Aorta (tissue), 5 donors: ENCODE results near the gene CCDC137. TPM values are rescaled to one million over a fixed set of nuclear protein-coding genes. Genes with fewer than 3 reads are reported as not detected.
A peak's percentile ranks its signal among the peaks of the same experiment; 100 is the strongest.

Source experiments
- ATAC-seq: fragments of 200-7000 bp; cut with Tn5 transposase; one replicate; pipeline ENCODE4 v1.9.1; 2022; ENCODE audit warnings: moderate library complexity; ENCODE audit not compliant: low FRiP score
- DNase-seq, 2 donors: peaks; one replicate each; pipeline ENCODE4 v3.0.0-alpha.2; 2020
- H3K27ac ChIP-seq, 2 donors: one replicate each; pipeline ENCODE4 v1.5.1; 2013; ENCODE audit warnings: low read length in 2 of 2, mild to moderate bottlenecking in 2 of 2, moderate library complexity in 2 of 2, control low read depth in 1 of 2, inconsistent platforms in 1 of 2, low read depth in 1 of 2
- H3K27me3 ChIP-seq, 2 donors: one replicate each; pipeline ENCODE4 v1.6.1; 2013; ENCODE audit warnings: control low read depth in 1 of 2, low read length in 1 of 2, mild to moderate bottlenecking in 1 of 2, moderate library complexity in 1 of 2; ENCODE audit not compliant: insufficient read depth in 2 of 2, control insufficient read depth in 1 of 2
- H3K36me3 ChIP-seq, 2 donors: one replicate each; pipeline ENCODE4 v1.6.1; 2013; ENCODE audit warnings: control low read depth in 1 of 2, low read length in 1 of 2, mild to moderate bottlenecking in 1 of 2; ENCODE audit not compliant: insufficient read depth in 2 of 2, control insufficient read depth in 1 of 2
- H3K4me1 ChIP-seq, 2 donors: one replicate each; pipeline ENCODE4 v1.6.1; 2013; ENCODE audit warnings: low read length in 2 of 2, control low read depth in 1 of 2, mild to moderate bottlenecking in 1 of 2, moderate library complexity in 1 of 2; ENCODE audit not compliant: insufficient read depth in 2 of 2, control insufficient read depth in 1 of 2
- H3K4me3 ChIP-seq, 2 donors: one replicate each; pipeline ENCODE4 v1.5.1; 2013; ENCODE audit warnings: low read length in 2 of 2, control low read depth in 1 of 2, mild to moderate bottlenecking in 1 of 2
- H3K9me3 ChIP-seq: one replicate; pipeline ENCODE4 v1.6.1; 2013; ENCODE audit warnings: mild to moderate bottlenecking, low read length; ENCODE audit not compliant: control insufficient read depth
- WGBS, 2 donors: extraction: QIAGEN DNeasy Blood & Tissue Kit; methylation state at CpG; one replicate each; pipeline ENCODE4 v1.1.7; 2013; 5-methylcytosine and 5-hydroxymethylcytosine counted together
- intact Hi-C, 2 donors: fragments of 100-400 bp; cut with DNase I; formaldehyde crosslinking; loops; one replicate each; pipeline versions ENCODE4 v1.14.2 to v1.15.0; 2022
- polyA plus RNA-seq, 2 donors: library from polyadenylated mRNA; stranded (reverse); fragments of 200-250 nt; gene quantifications; one replicate each; pipeline ENCODE4 v1.2.3, GENCODE V29; 2013
- total RNA-seq, 2 donors: library from RNA; stranded (reverse); fragmentation: NEBNext Ultra II Directional; extraction: Animal tissue kit (Norgen Biotek cat#: 25700); gene quantifications; one replicate each; pipeline ENCODE4 v1.2.1, GENCODE V29; 2021
- donor health status: healthy with polysubstance abuse.
- donor health status: Bipolar disorder and iron deficiency.
- donor health status: DM: no; HTN: no; CAD: no.
- donor health status: DM: no; HTN: no; CAD: no.
- donor health status: DM: yes; HTN: yes; CAD: no.

The CCDC137 gene
- total and polyA plus RNA-seq, 4 donors: 7.9 to 13.7 (median 13.2) TPM

- H3K36me3 ChIP-seq: no peaks in the 10 kb centered on the region
- no peaks in the 10 kb centered on the region for H3K9me3 ChIP-seq
- H3K27ac ChIP-seq: no peak overlapping the region
- 79 to 89% methylated on average over 25 of the region's 25 CpGs for WGBS, 2 donors
- ATAC-seq (no peak), DNase-seq (no peak)
- intact Hi-C loops: no loop called here
- H3K27me3 ChIP-seq: no peaks in the 10 kb centered on the region
- H3K4me1 ChIP-seq: no peaks in the 10 kb centered on the region
- H3K4me3 ChIP-seq: no peak overlapping the region
Observed at GRCh38 chr17:81707725-81708646, 41.4 kb downstream of the CCDC137 start.

GRCh38 chr17:81708739-81709185 is 42.2 kb downstream of the CCDC137 start:
- Histone ChIP-seq H3K4me3 (no peak overlapping the region), H3K9me3 (no peaks in the 10 kb centered on the region), H3K36me3 (no peaks in the 10 kb centered on the region), H3K27me3 (no peaks in the 10 kb centered on the region), H3K27ac (no peak overlapping the region), H3K4me1 (no peaks in the 10 kb centered on the region)
- ATAC-seq: no peak
- DNase-seq: no peak
- 84 to 85% methylated on average over 17 of the region's 17 CpGs for WGBS, 2 donors
- intact Hi-C loops: no loop called here

DNA sequence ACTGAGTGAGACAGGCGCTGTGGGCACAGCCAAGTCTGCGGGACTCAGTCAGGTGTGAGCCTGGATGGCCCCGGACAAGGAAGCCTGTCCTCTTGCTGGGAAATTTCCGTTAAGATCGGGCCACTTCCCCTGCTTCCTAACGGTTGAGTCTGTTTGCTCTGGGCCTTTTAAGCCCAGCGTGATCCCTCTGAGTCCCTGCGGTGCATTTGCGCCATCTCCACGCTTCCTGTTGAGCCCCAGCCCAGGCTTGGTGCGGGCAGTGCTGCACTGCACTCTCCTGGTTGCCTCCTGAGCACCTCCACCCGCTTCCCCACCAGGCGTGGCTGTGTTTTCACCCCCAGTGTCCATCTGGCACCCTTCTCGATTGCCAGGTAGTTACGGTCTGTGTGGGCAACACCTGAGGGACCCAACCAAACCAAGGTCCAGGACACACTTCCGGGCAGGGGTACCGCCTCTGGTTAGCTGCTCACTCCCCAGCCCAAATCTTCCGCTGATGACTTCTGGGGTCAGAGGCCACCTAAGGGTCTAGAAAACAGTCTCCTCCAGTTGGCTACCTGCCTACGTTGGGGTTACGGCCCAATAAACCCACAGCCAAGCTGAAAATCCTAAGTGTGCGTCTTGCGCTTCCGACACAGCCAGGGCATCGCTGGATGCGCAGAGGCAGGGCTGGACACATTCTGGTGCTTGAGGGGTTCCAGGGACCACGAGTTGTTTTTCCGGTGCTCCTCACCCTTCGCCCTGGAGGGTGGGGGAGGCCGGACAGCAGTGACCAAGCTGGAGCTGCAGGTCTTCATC is 44.2 kb downstream of the CCDC137 start:
- no peak overlapping the region for H3K27ac ChIP-seq
- H3K9me3 ChIP-seq: no peaks in the 10 kb centered on the region
- ATAC-seq (no peak), DNase-seq (no peak)
- H3K27me3 ChIP-seq: no peaks in the 10 kb centered on the region
- H3K36me3 ChIP-seq: no peaks in the 10 kb centered on the region
- H3K4me1 ChIP-seq: no peaks in the 10 kb centered on the region
- intact Hi-C loops: no loop called here
- no peak overlapping the region for H3K4me3 ChIP-seq
- WGBS, 2 donors: 8 to 13% methylated on average over 29 of the region's 29 CpGs

- ATAC-seq (peak; percentile 79), DNase-seq (peak; percentile 79 to 89)
- 1% methylated on average over 61 to 89 of the region's 89 CpGs for WGBS, 2 donors
- Histone ChIP-seq H3K36me3 (no peaks in the 10 kb centered on the region), H3K27ac (no peak within 1 kb of the TSS), H3K9me3 (no peaks in the 10 kb centered on the region), H3K27me3 (no peaks in the 10 kb centered on the region), H3K4me1 (no peaks in the 10 kb centered on the region), H3K4me3 (peak within 1 kb of the TSS; percentile 46 to 60)
- intact Hi-C loops: no loop called here
Observed at GRCh38 chr17:81711814-81712467, 45.4 kb downstream of the CCDC137 start, which contains the start of gene SLC25A10. SLC25A10 (plus strand) TSS chr17:81712284; CDS start chr17:81712427, 143 bp downstream.

- no peaks in the 10 kb centered on the region for H3K9me3 ChIP-seq
- no peaks in the 10 kb centered on the region for H3K27me3 ChIP-seq
- H3K4me3 ChIP-seq: peak overlapping the region; percentile 46 to 60
- DNase-seq (no peak), ATAC-seq (no peak)
- H3K4me1 ChIP-seq: no peaks in the 10 kb centered on the region
- H3K36me3 ChIP-seq: no peaks in the 10 kb centered on the region
- WGBS, 2 donors: 3 to 5% methylated on average over 32 to 41 of the region's 41 CpGs
- H3K27ac ChIP-seq: no peak overlapping the region
- intact Hi-C loops: no loop called here
Observed at GRCh38 chr17:81712468-81713003, 46.0 kb downstream of the CCDC137 start.

DNA sequence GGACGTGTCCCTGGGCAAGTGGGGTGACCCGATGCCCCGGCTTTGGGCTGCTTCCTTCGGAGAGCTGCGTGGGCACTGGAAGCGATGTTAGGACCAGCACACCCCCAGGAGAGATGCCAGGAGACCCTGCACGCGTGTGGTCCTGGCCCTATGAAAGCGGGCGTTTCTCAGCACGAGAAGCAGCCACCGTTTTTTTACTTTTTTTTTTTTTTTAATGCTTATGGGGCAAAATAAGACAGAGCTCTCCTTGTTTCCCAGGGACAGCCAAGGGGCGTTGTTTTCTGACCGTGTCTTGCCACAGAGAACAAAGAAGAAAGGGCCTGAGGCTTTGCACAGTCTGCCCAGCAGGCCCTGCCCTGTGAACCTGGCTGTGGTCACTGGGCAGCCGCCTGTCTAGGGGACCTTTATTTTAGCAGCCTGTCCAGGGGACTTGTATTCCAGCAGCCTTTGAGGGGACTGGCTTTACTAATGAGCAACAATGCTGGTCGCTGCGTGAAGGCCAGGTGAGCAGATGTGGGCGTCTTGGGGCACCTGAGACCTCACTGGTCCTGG is 46.5 kb downstream of the CCDC137 start:
- peak in 1 of 2 donors; percentile 70 for DNase-seq
- H3K9me3 ChIP-seq: no peaks in the 10 kb centered on the region
- no peak overlapping the region for H3K4me3 ChIP-seq
- H3K27ac ChIP-seq: no peak overlapping the region
- WGBS, 2 donors: 38 to 43% methylated on average over 18 of the region's 18 CpGs
- no peaks in the 10 kb centered on the region for H3K36me3 ChIP-seq
- intact Hi-C loops: no loop called here
- H3K27me3 ChIP-seq: no peaks in the 10 kb centered on the region
- ATAC-seq: no peak
- H3K4me1 ChIP-seq: no peaks in the 10 kb centered on the region

- Histone ChIP-seq H3K27me3 (no peaks in the 10 kb centered on the region), H3K27ac (no peak overlapping the region), H3K4me3 (no peak overlapping the region), H3K36me3 (no peaks in the 10 kb centered on the region), H3K9me3 (no peaks in the 10 kb centered on the region), H3K4me1 (no peaks in the 10 kb centered on the region)
- WGBS, 2 donors: 84% methylated on average over 35 to 36 of the region's 36 CpGs
- intact Hi-C loops: no loop called here
- DNase-seq (no peak), ATAC-seq (no peak)
Observed at GRCh38 chr17:81713556-81714411, 47.2 kb downstream of the CCDC137 start.
